GM23338 (cell line): ENCODE measurements around the gene NIPAL3.

Experiments
- CREB1 ChIP-seq: fragments of 250-450 bp; sonication (Bioruptor Pico); IDR thresholded peaks from 2 replicates; pipeline ENCODE4 v1.5.0; 2020; ENCODE audit warnings: low read depth, mild to moderate bottlenecking, moderate library complexity
- CTCF ChIP-seq, 2 experiments: fragments of 200-600 bp in 1 of 2; sonication (generic) in 1 of 2; conservative IDR thresholded peaks; 2 replicates each; pipeline versions ENCODE4 v1.5.1 to v1.6.1; 2016 to 2017; ENCODE audit warnings: antibody characterized with exemption in 2 of 2, low read depth in 2 of 2, mild to moderate bottlenecking in 2 of 2, moderate library complexity in 1 of 2
- ETS1 ChIP-seq: IDR thresholded peaks from 2 replicates; pipeline ENCODE4 v1.6.1; 2016; ENCODE audit warnings: antibody characterized with exemption
- EZH2 ChIP-seq: fragments of 200-600 bp; sonication (generic); IDR thresholded peaks from one replicate; pipeline ENCODE4 v1.8.0; 2017; ENCODE audit warnings: antibody characterized with exemption, mild to moderate bottlenecking, low read depth; ENCODE audit not compliant: unreplicated experiment
- EZH2phosphoT487 ChIP-seq: fragments of 200-600 bp; sonication (generic); IDR thresholded peaks from one replicate; pipeline ENCODE4 v1.8.1; 2018; ENCODE audit warnings: antibody characterized with exemption; ENCODE audit not compliant: unreplicated experiment
- JUNB ChIP-seq: IDR thresholded peaks from one replicate; pipeline ENCODE4 v1.6.1; 2016; ENCODE audit warnings: antibody characterized with exemption; ENCODE audit not compliant: unreplicated experiment
- NANOG ChIP-seq: IDR thresholded peaks from 2 replicates; pipeline ENCODE4 v1.6.1; 2016; ENCODE audit warnings: antibody characterized with exemption, borderline replicate concordance
- POLR2AphosphoS5 ChIP-seq: IDR thresholded peaks from 2 replicates; pipeline ENCODE4 v1.6.1; 2016; ENCODE audit warnings: antibody characterized with exemption, low read depth
- REST ChIP-seq: IDR thresholded peaks from one replicate; pipeline ENCODE4 v1.6.1; 2018; ENCODE audit warnings: antibody characterized with exemption; ENCODE audit not compliant: unreplicated experiment
- ZNF114 ChIP-seq: fragments of 250-450 bp; sonication (Bioruptor Pico); IDR thresholded peaks from 2 replicates; pipeline ENCODE4 v1.5.0; 2020; ENCODE audit warnings: mild to moderate bottlenecking, moderate library complexity
- ZNF462 ChIP-seq: fragments of 250-450 bp; sonication (Bioruptor Pico); IDR thresholded peaks from 2 replicates; pipeline ENCODE4 v1.5.0; 2020; ENCODE audit warnings: mild to moderate bottlenecking, moderate library complexity

GRCh38 chr1:24442764-24443163 lies 27.2 kb downstream of the NIPAL3 start:
- TF ChIP-seq CTCF (conservative IDR thresholded peaks at IDR 0.05; ENCODE audit: low read depth in 2 of 2), result no peak
- TF ChIP-seq EZH2phosphoT487, result no peak
- TF ChIP-seq EZH2, result no peak
- no peak for TF ChIP-seq REST
- TF ChIP-seq POLR2AphosphoS5, result no peak
- TF ChIP-seq JUNB, result no peak
- no peak for TF ChIP-seq ETS1
- no peak for TF ChIP-seq NANOG
- TF ChIP-seq ZNF114, result no peak
- no peak for TF ChIP-seq CREB1 (CRISPR knock-in tag)
- no peak for TF ChIP-seq ZNF462 (CRISPR knock-in tag)
